Middle frontal gyrus (tissue), 1 donor: ENCODE data around the gene NPHS1.
"Not testable (repeated sequence)": the region's sequence is repeated elsewhere in the genome, so short reads cannot be mapped to it uniquely, and the experiment has no call there.

Experiments used
- DNase-seq: peaks from one replicate; pipeline ENCODE4 v3.0.0-alpha.2; 2015; ENCODE audit warnings: low spot score; ENCODE audit errors: extremely low spot score

NPHS1 gene

GRCh38 chr19:35852029-35852780 is at the start of gene NPHS1:
Gene NPHS1 (minus strand): TSS chr19:35852504. CDS start chr19:35851837, 667 bp downstream.
- no peak for DNase-seq

DNA sequence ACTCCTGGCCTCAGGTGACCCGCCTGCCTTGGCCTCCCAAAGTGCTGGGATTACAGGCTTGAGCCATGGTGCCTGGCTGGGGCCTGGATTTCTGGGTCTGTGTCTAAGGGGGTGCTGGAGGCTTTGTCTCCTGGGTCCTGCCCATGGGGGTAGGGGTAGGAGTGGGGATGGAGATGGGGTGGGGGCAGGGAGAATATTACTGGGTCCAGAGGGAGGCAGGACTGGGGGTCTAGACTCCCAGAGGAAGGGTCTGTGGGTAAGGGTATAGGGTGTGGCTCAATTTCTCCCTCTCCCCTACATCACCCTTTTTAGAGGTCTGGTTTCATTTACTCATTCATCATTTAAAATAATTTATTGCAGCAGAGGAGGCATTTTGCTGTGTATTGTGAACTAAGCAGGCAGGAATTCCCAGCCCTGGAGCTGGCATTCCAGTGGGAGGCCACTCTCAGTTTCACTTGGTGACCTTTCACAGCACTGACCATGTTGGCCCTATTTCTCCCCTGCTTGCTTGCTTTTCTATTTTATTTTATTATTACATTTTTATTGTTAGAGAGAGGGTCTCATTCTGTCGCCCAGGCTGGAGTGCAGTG is 48.8 kb upstream of the NPHS1 start:
- no peak for DNase-seq

GRCh38 chr19:35899547-35900214 is 47.4 kb upstream of the NPHS1 start:
- peak; percentile 69 for DNase-seq

GRCh38 chr19:35898499-35898809 is 46.1 kb upstream of the NPHS1 start:
- DNase-seq, result no peak

- DNase-seq, result no peak
Observed at GRCh38 chr19:35897706-35898451, 45.6 kb upstream of the NPHS1 start.

DNA sequence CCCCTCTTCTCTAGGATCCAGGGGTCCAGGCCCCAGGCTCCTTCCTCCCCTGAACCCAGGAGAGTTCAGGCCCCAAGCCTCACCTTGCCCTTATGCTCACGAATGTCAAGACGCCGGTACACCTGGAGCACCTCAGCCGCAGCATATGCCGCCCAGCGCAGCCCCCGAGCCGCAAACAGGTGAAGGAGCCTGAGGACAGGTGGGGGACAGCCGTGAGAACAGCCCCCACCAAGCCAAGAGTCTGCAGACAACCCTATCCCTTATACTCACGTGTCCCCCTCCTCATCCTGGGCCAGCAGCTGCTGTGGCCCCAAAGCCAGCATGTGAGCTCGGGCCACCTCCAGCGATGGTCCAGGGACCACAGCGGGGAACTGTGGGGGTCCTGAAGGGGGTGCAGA is 44.3 kb upstream of the NPHS1 start:
- DNase-seq, result no peak

DNA sequence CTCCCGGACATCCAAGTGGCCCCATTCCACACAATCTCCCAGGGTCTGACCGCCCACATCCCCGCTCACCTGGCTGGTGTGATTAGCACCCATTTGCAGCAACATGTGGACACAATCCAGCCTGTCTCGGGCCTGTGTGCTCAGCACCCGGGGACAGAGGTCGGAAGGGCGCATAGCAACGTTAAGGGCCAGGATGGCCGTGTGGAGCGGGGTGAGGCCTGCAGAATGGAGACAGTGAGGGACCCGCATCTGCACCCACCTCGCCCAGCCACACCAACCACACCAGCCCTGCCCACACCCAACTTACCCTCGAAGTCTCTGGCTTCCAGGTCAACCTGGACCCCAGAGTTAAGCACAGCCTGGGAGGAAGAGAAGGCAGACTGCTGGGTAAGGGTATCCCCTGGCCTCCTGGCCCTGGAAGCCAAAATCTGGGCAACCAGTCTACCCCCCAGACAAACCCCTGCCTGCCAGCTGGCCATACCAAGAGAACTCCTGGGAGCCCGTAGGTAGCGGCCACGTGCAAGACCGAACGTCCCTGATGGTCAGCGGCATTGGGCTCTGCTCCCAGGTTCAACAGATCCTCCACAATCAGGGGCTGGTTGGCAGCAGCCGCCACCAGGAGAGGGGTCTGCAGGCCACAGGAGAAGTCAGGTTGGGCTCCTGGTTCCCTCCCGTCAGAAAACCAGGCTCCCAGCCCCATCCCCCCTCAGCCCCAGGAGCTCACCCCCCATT is 43.8 kb upstream of the NPHS1 start:
- DNase-seq, result no peak

GRCh38 chr19:35894342-35894741 is 42.0 kb upstream of the NPHS1 start:
- no peak for DNase-seq

DNA sequence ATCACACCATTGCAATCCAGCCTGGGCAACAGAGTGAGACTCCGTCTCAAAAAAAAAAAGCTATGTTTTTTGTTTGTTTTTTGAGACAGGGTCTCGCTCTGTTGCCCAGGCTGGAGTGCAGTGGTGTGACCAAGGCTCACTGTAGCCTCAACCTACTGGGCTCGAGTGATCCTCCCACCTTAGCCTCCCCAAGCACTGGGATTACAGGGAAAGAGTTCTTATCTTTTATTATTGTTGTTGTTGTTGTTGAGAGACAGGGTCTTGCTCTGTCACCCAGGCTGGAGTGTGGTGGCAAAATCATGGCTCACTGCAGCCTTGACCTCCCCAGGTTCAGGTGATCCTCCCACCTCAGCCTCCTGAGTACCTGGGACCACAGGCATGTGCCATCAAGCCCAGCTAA is 39.5 kb upstream of the NPHS1 start:
- not testable (repeated sequence) for DNase-seq

DNA sequence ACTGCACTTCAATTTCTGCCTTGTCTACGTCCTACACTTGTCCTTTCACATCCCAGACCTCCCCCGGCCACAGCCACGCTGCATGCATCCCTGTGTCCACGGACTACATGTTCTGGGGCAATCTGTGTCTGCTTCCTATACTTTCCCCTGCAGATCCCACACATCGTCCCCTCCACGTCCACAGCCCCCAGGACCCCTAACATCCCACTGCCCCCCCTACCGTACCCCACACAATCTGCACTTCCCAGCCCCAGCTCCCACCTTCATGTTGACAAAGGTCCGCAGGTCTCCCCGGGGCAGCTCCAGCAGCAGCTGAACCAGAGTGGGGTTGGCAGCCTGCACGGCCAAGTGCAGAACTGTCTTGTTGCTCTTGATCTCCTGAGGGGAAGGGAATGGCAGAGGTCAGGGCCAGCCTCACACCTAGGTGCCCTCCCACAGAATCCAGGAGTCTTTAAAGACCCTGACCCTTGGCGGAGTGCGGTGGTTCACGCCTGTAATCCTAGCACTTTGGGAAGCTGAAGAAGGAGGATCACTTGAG is 37.9 kb upstream of the NPHS1 start:
- DNase-seq, result no peak

- DNase-seq, result no peak
Observed at GRCh38 chr19:35889370-35890112, 37.2 kb upstream of the NPHS1 start.

- DNase-seq, result no peak
Observed at GRCh38 chr19:35888398-35888797, 36.1 kb upstream of the NPHS1 start.

GRCh38 chr19:35887197-35887596 is 34.9 kb upstream of the NPHS1 start:
- DNase-seq, result no peak

- no peak for DNase-seq
Observed at GRCh38 chr19:35885904-35886303, 33.6 kb upstream of the NPHS1 start.

- no peak for DNase-seq
Observed at GRCh38 chr19:35885225-35885738, 33.0 kb upstream of the NPHS1 start.

GRCh38 chr19:35883882-35884281 is 31.6 kb upstream of the NPHS1 start:
- no peak for DNase-seq

GRCh38 chr19:35882114-35882832 is 30.0 kb upstream of the NPHS1 start:
- DNase-seq, result peak; percentile 77

DNA sequence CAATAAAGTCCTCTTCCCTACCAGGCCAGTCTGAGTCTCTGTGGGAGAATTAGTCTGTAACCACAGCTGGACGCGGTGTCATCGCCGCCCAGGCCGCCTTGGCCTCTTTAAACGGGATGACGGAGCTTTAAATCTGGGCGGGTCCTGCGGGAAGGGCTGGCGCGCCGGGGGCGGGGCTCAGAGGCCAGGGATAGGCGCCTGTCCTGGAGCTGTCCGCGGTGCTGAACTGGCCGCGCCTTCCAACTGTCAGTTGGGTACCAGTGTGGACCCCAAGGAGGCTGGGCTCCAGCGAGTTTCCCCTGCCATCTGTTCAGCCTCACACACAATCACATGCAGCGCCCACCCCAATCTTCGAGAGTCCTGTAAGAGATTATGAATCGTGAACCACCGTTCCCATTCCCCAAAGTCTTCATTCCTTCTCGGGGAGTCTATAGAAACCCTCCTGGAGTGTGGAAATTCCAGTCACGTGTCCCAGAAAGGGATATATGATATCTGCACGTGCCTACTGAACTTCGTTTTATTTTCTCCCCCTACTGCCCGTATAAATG is 27.5 kb upstream of the NPHS1 start:
- peak; percentile 34 for DNase-seq

DNA sequence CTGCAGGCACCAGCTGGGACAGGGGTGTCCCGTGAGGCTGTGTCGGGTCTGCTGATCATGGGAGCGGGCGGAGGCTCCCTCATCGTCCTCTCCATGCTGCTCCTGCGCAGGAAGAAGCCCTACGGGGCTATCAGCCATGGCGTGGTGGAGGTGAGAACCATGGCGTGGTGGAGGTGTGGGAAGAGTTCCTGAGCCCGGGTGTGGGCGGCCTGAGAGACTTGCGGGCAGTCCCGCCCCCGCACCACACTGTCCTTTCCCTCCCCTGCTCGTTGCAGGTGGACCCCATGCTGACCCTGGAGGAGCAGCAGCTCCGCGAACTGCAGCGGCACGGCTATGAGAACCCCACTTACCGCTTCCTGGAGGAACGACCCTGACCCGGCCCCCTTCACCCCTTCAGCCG is 26.8 kb upstream of the NPHS1 start:
- DNase-seq, result no peak
